ENCODE measurements around the gene IFITM5.
"Not testable (repeated sequence)": the region's sequence is repeated elsewhere in the genome, so short reads cannot be mapped to it uniquely, and the experiment has no call there.

Gene IFITM5

GRCh38 chr11:327581-327923 is 28.2 kb upstream of the IFITM5 start:
- no peak for DNase-seq

- peak; percentile 80 to 84 for DNase-seq
Observed at GRCh38 chr11:326842-327580, 27.7 kb upstream of the IFITM5 start.

- no peak for DNase-seq
Observed at GRCh38 chr11:326592-326841, 27.2 kb upstream of the IFITM5 start.

- no peak for DNase-seq
Observed at GRCh38 chr11:325796-326591, 26.7 kb upstream of the IFITM5 start.

- DNase-seq = not testable (repeated sequence)
Observed at GRCh38 chr11:324593-325517, 25.5 kb upstream of the IFITM5 start.

- no peak for DNase-seq
Observed at GRCh38 chr11:324156-324555, 24.8 kb upstream of the IFITM5 start.

- not testable (repeated sequence) for DNase-seq
Observed at GRCh38 chr11:319888-320273, 20.6 kb upstream of the IFITM5 start.

GRCh38 chr11:319121-319887 is 20.0 kb upstream of the IFITM5 start:
- not testable (repeated sequence) for DNase-seq

- not testable (repeated sequence) for DNase-seq
Observed at GRCh38 chr11:318405-319120, 19.2 kb upstream of the IFITM5 start.

GRCh38 chr11:317668-318404 is 18.5 kb upstream of the IFITM5 start:
- DNase-seq = not testable (repeated sequence)

- DNase-seq = peak in 1 of 2 donors; percentile 37
Observed at GRCh38 chr11:316891-317301, 17.6 kb upstream of the IFITM5 start.

GRCh38 chr11:316031-316701 is 16.8 kb upstream of the IFITM5 start:
- peak; percentile 26 to 50 for DNase-seq

GRCh38 chr11:315516-315994 is 16.2 kb upstream of the IFITM5 start:
- DNase-seq = no peak

- no peak for DNase-seq
Observed at GRCh38 chr11:315051-315481, 15.7 kb upstream of the IFITM5 start.

GRCh38 chr11:314554-314875 is 15.2 kb upstream of the IFITM5 start:
- DNase-seq = not testable (repeated sequence)

GRCh38 chr11:313787-314553 is 14.6 kb upstream of the IFITM5 start, which contains the start of gene IFITM1:
Gene IFITM1, plus strand, starts transcription at chr11:314040. Its CDS starts 131 bp downstream, at chr11:314171.
- DNase-seq = peak; percentile 67 to 70

- no peak for DNase-seq
Observed at GRCh38 chr11:313304-313786, 14.0 kb upstream of the IFITM5 start.

GRCh38 chr11:312092-312816 is 12.9 kb upstream of the IFITM5 start:
- DNase-seq = peak in 1 of 2 donors; percentile 29

All from CD4-positive, alpha-beta T cell treated with Interleukin-1 beta for 1 hour (primary cell).